ENCODE measurements around the gene RNF31. TPM values are rescaled to one million over a fixed set of nuclear protein-coding genes. Genes with fewer than 3 reads are reported as not detected.

The RNF31 gene
- total and polyA plus RNA-seq, 8 donors, result 53.2 to 523 (median 78.7) TPM

DNA sequence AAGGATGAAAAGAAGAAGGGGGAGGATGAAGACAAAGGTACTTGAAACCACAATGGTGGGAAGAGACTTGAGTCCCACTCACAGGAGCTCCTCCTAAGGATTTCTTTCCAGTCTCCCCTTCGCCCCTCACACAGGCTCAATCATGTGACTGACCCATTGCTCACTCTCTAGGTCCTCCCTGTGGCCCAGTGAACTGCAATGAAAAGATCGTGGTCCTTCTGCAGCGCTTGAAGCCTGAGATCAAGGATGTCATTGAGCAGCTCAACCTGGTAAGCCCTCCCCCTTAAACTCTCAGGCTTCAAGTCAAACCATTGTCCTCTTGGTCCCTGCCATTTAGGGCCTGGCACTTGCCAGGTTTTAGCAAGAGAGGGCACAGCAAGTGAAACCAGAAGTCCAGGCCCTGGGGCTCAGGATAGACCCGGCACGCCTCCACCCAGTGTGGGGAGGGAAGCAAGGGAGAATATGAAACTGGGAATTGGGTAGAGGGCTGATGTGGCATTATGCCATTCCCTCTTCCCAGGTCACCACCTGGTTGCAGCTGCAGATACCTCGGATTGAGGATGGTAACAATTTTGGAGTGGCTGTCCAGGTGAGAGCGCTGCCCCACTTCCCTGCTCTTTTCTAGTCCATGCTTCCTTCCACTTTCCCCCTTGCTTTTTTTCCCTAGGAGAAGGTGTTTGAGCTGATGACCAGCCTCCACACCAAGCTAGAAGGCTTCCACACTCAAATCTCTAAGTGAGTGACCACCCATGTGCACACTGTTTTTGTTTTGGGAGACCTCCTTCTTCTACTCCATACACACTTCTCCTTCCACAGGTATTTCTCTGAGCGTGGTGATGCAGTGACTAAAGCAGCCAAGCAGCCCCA lies 9.5 kb upstream of the RNF31 start:
- DNase-seq, result no peak
- H3K4me3 ChIP-seq, result peak overlapping the region in 2 of 4 donors; percentile 94 to 99
- peaks cover 23 to 27% (median 24%) of the 10 kb centered on the region in 4 donors for H3K36me3 ChIP-seq
- peaks cover 18 to 68% (median 65%) of the 10 kb centered on the region in 4 donors for H3K4me1 ChIP-seq
- WGBS, 5 donors, result 82 to 92% (median 84%) methylated on average over 8 of the region's 8 CpGs
- no peaks in the 10 kb centered on the region for H3K27me3 ChIP-seq
- TF ChIP-seq POLR2A (IDR thresholded peaks at IDR 0.05) (no peak), EP300 (IDR thresholded peaks at IDR 0.05) (no peak), POLR2AphosphoS5 (IDR thresholded peaks at IDR 0.05) (no peak)
- TF ChIP-seq, protein P1, sequence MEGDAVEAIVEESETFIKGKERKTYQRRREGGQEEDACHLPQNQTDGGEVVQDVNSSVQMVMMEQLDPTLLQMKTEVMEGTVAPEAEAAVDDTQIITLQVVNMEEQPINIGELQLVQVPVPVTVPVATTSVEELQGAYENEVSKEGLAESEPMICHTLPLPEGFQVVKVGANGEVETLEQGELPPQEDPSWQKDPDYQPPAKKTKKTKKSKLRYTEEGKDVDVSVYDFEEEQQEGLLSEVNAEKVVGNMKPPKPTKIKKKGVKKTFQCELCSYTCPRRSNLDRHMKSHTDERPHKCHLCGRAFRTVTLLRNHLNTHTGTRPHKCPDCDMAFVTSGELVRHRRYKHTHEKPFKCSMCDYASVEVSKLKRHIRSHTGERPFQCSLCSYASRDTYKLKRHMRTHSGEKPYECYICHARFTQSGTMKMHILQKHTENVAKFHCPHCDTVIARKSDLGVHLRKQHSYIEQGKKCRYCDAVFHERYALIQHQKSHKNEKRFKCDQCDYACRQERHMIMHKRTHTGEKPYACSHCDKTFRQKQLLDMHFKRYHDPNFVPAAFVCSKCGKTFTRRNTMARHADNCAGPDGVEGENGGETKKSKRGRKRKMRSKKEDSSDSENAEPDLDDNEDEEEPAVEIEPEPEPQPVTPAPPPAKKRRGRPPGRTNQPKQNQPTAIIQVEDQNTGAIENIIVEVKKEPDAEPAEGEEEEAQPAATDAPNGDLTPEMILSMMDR (IDR thresholded peaks at IDR 0.05), result no peak
- no peaks in the 10 kb centered on the region for H3K9me3 ChIP-seq
- intact Hi-C loops (cut with DNase I; ENCODE audit: low total_unique reads), result no loop called here
- peak overlapping the region in 3 of 5 donors; percentile 95 to 98 (median 97) for H3K27ac ChIP-seq

DNA sequence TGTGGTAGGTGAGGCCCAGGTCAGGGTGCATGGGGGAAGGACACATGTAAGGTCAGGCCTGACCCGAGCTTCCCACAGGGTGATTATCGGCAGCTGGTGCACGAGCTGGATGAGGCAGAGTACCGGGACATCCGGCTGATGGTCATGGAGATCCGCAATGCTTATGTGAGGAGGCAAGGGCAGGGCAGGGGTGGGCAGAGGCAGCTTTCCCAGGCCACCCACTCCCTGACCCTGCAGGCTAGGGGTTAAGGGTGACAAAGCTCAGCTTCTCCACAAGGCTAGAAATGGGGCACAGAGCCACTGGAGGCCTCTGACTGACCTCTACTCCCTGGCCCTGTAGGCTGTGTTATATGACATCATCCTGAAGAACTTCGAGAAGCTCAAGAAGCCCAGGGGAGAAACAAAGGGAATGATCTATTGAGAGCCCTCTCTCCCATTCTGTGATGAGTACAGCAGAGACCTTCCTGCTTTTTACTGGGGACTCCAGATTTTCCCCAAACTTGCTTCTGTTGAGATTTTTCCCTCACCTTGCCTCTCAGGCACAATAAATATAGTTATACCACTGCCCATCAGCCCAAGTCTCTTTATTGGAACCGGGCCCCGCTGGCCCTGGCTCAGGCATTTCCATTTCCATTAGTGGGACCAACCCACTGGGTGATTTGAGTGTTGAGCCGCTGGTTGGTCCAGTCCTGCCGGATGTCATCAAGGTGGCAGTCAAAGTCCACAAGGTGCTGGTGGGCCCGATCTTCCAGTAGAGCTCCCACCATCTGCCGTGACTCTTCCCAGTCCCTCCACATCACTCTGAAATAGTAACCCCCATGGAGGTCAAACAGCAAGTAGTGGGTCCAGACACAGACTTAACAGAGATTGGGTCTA lies 8.7 kb upstream of the RNF31 start:
- H3K4me3 ChIP-seq, result peak overlapping the region in 1 of 4 donors; percentile 94
- TF ChIP-seq POLR2A (IDR thresholded peaks at IDR 0.05) (no peak), POLR2AphosphoS5 (IDR thresholded peaks at IDR 0.05) (no peak), EP300 (IDR thresholded peaks at IDR 0.05) (no peak)
- TF ChIP-seq, protein P1 (IDR thresholded peaks at IDR 0.05), result no peak
- peaks cover 18 to 72% (median 64%) of the 10 kb centered on the region in 4 donors for H3K4me1 ChIP-seq
- intact Hi-C loops (cut with DNase I; ENCODE audit: low total_unique reads), result no loop called here
- 68 to 82% (median 74%) methylated on average over 11 to 13 of the region's 13 CpGs for WGBS, 5 donors
- H3K9me3 ChIP-seq, result no peaks in the 10 kb centered on the region
- DNase-seq, result no peak
- H3K36me3 ChIP-seq, result peaks cover 24 to 35% (median 31%) of the 10 kb centered on the region in 4 donors
- no peaks in the 10 kb centered on the region for H3K27me3 ChIP-seq
- peak overlapping the region in 3 of 5 donors; percentile 14 to 92 (median 30) for H3K27ac ChIP-seq

DNA sequence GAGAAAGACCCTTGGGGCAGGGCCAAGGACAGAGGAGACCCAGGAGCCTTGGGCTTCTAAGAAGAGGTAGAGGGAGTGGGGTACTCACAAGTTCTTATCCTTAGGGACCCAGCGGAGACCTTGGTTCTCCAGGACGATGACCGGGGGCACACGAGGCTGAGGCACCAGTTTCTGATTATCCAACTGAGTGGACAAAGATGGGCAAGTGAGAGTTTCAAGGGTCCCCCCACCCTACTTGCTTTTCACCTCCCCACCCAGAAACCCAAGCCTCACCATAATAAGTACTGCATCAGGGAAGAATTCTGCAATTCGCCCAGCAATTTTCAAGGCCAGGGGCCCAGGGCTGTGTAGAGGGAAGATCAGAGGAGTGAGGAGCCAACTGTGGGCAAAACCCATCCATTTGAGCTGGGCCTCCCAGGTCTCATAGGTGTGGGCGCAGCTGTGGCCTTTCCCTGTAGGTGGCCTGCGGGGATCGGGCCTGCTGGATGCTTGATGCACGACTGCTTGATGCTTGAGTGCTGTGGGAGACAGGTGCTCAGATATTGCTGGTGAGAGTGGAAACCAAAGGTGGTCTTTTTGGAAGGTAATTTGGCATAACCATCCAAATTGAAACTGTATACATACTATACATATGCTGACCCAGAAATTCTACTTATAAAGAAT lies 7.9 kb upstream of the RNF31 start:
- H3K4me1 ChIP-seq, result peaks cover 18 to 74% (median 67%) of the 10 kb centered on the region in 4 donors
- peak overlapping the region in 4 of 5 donors; percentile 14 to 92 (median 60) for H3K27ac ChIP-seq
- no peaks in the 10 kb centered on the region for H3K9me3 ChIP-seq
- peaks cover 28 to 43% (median 37%) of the 10 kb centered on the region in 4 donors for H3K36me3 ChIP-seq
- no peaks in the 10 kb centered on the region for H3K27me3 ChIP-seq
- no peak for DNase-seq
- 75 to 87% (median 78%) methylated on average over 9 of the region's 9 CpGs for WGBS, 5 donors
- intact Hi-C loops (cut with DNase I; ENCODE audit: low total_unique reads), result no loop called here
- H3K4me3 ChIP-seq, result peak overlapping the region in 1 of 4 donors; percentile 71
- TF ChIP-seq POLR2AphosphoS5 (IDR thresholded peaks at IDR 0.05), result no peak
- TF ChIP-seq POLR2A (IDR thresholded peaks at IDR 0.05), result no peak
- TF ChIP-seq, protein P1 (IDR thresholded peaks at IDR 0.05), result no peak
- no peak for TF ChIP-seq EP300 (IDR thresholded peaks at IDR 0.05)
